Measurements from ENCODE around the gene CTXN1.

The CTXN1 gene

GRCh38 chr19:7903244-7904073 is 22.5 kb downstream of the CTXN1 start, which contains the start of gene MAP2K7:
Gene MAP2K7 (plus strand): TSS chr19:7903877. CDS start chr19:7903945, 68 bp downstream.
- H3K27ac ChIP-seq (ENCODE audit: low read length): peak within 1 kb of the TSS; percentile 58

DNA sequence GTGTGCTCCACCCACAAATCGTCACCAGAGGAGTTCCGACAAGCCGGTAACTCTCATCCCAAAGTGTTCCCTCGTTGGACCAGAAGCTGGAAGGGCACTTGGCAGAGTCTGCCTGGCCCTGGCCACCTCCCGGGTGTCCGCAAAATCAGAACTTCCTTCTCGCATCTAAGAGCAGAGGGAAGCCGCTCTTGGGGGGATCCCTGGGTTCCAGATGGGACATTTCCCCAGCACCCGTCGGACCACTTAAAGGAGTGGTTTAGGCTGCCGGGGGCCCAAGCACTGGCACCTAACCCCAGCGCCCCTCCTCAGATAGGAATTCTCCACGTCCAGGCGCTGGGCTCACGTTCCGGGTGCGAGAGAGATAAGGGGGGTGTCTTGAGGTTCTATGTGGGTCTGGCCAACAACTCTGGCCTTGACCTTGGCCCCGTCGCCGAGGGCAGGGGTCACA is 23.1 kb downstream of the CTXN1 start:
- H3K36me3 ChIP-seq (replicated peaks; ENCODE audit: low read depth, low read length): peaks cover 6% of the 10 kb centered on the region
- peak overlapping the region; percentile 57 for H3K27ac ChIP-seq (ENCODE audit: low read length)
- peak overlapping the region; percentile 99 for H3K4me2 ChIP-seq (ENCODE audit: low read length)
- peak overlapping the region; percentile 87 for H3K4me3 ChIP-seq (ENCODE audit: low read length)
- H3K27me3 ChIP-seq (ENCODE audit: low read depth, low read length): no peaks in the 10 kb centered on the region
- no peaks in the 10 kb centered on the region for H3K9me3 ChIP-seq (ENCODE audit: insufficient read depth, low read length)
- peak overlapping the region; percentile 93 for H3K9ac ChIP-seq (ENCODE audit: low read length)
- peaks cover 45% of the 10 kb centered on the region for H3K79me2 ChIP-seq (ENCODE audit: low read length)
- H4K20me1 ChIP-seq (ENCODE audit: insufficient read depth, low read length): peaks cover 25% of the 10 kb centered on the region
- H2AFZ ChIP-seq (ENCODE audit: low read depth, low read length): peak overlapping the region; percentile 79
- H3K4me1 ChIP-seq (ENCODE audit: low read length): peaks cover 16% of the 10 kb centered on the region
- no peak for TF ChIP-seq EZH2phosphoT487 (IDR thresholded peaks at IDR 0.05; ENCODE audit: low read depth)
- TF ChIP-seq, protein P1, sequence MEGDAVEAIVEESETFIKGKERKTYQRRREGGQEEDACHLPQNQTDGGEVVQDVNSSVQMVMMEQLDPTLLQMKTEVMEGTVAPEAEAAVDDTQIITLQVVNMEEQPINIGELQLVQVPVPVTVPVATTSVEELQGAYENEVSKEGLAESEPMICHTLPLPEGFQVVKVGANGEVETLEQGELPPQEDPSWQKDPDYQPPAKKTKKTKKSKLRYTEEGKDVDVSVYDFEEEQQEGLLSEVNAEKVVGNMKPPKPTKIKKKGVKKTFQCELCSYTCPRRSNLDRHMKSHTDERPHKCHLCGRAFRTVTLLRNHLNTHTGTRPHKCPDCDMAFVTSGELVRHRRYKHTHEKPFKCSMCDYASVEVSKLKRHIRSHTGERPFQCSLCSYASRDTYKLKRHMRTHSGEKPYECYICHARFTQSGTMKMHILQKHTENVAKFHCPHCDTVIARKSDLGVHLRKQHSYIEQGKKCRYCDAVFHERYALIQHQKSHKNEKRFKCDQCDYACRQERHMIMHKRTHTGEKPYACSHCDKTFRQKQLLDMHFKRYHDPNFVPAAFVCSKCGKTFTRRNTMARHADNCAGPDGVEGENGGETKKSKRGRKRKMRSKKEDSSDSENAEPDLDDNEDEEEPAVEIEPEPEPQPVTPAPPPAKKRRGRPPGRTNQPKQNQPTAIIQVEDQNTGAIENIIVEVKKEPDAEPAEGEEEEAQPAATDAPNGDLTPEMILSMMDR (IDR thresholded peaks at IDR 0.05; ENCODE audit: low read depth, low read length): no peak

More at GRCh38 chr19:7903244-7904073, 22.5 kb downstream of the CTXN1 start, which contains the start of gene MAP2K7:
- no peak for TF ChIP-seq EZH2phosphoT487 (IDR thresholded peaks at IDR 0.05; ENCODE audit: low read depth)
- TF ChIP-seq, protein P1 (IDR thresholded peaks at IDR 0.05; ENCODE audit: low read depth, low read length): peak; percentile 88
- peaks cover 16% of the 10 kb centered on the region for H3K4me1 ChIP-seq (ENCODE audit: low read length)
- peak within 1 kb of the TSS; percentile 79 for H2AFZ ChIP-seq (ENCODE audit: low read depth, low read length)
- H3K36me3 ChIP-seq (replicated peaks; ENCODE audit: low read depth, low read length): peaks cover 6% of the 10 kb centered on the region
- peak within 1 kb of the TSS; percentile 93 for H3K9ac ChIP-seq (ENCODE audit: low read length)
- H3K9me3 ChIP-seq (ENCODE audit: insufficient read depth, low read length): no peaks in the 10 kb centered on the region
- peaks cover 52% of the 10 kb centered on the region for H3K79me2 ChIP-seq (ENCODE audit: low read length)
- no peaks in the 10 kb centered on the region for H3K27me3 ChIP-seq (ENCODE audit: low read depth, low read length)
- peaks cover 29% of the 10 kb centered on the region for H4K20me1 ChIP-seq (ENCODE audit: insufficient read depth, low read length)
- H3K4me2 ChIP-seq (ENCODE audit: low read length): peak within 1 kb of the TSS; percentile 99
- peak within 1 kb of the TSS; percentile 95 for H3K4me3 ChIP-seq (ENCODE audit: low read length)

- Histone ChIP-seq H3K27ac (ENCODE audit: low read length) (no peak overlapping the region), H3K4me3 (ENCODE audit: low read length) (no peak overlapping the region), H3K79me2 (ENCODE audit: low read length) (peaks cover 34% of the 10 kb centered on the region), H4K20me1 (ENCODE audit: insufficient read depth, low read length) (peaks cover 19% of the 10 kb centered on the region; the same call in 1 of the 2 replicates), H2AFZ (ENCODE audit: low read depth, low read length) (no peak overlapping the region), H3K4me1 (ENCODE audit: low read length) (peaks cover 16% of the 10 kb centered on the region), H3K9ac (ENCODE audit: low read length) (no peak overlapping the region), H3K9me3 (ENCODE audit: insufficient read depth, low read length) (no peaks in the 10 kb centered on the region), H3K27me3 (ENCODE audit: low read depth, low read length) (no peaks in the 10 kb centered on the region), H3K36me3 (replicated peaks; ENCODE audit: low read depth, low read length) (peaks cover 6% of the 10 kb centered on the region), H3K4me2 (ENCODE audit: low read length) (no peak overlapping the region)
- TF ChIP-seq, protein P1 (IDR thresholded peaks at IDR 0.05; ENCODE audit: low read depth, low read length): no peak
- no peak for TF ChIP-seq EZH2phosphoT487 (IDR thresholded peaks at IDR 0.05; ENCODE audit: low read depth)
Measured at GRCh38 chr19:7901337-7901736, 24.6 kb downstream of the CTXN1 start.

GRCh38 chr19:7900931-7901330 is 25.0 kb downstream of the CTXN1 start:
- Histone ChIP-seq H3K27me3 (ENCODE audit: low read depth, low read length) (no peaks in the 10 kb centered on the region), H2AFZ (ENCODE audit: low read depth, low read length) (no peak overlapping the region), H3K9me3 (ENCODE audit: insufficient read depth, low read length) (no peaks in the 10 kb centered on the region), H3K4me2 (ENCODE audit: low read length) (no peak overlapping the region), H3K9ac (ENCODE audit: low read length) (no peak overlapping the region), H3K36me3 (replicated peaks; ENCODE audit: low read depth, low read length) (peaks cover 2% of the 10 kb centered on the region), H3K27ac (ENCODE audit: low read length) (no peak overlapping the region), H3K4me3 (ENCODE audit: low read length) (no peak overlapping the region), H3K4me1 (ENCODE audit: low read length) (peaks cover 16% of the 10 kb centered on the region), H3K79me2 (ENCODE audit: low read length) (peaks cover 30% of the 10 kb centered on the region), H4K20me1 (ENCODE audit: insufficient read depth, low read length) (peaks cover 15% of the 10 kb centered on the region; the same call in 1 of the 2 replicates)
- no peak for TF ChIP-seq EZH2phosphoT487 (IDR thresholded peaks at IDR 0.05; ENCODE audit: low read depth)
- TF ChIP-seq, protein P1 (IDR thresholded peaks at IDR 0.05; ENCODE audit: low read depth, low read length): no peak

All from OCI-LY3 (cell line).